MM.1S (cell line): Measurements from ENCODE around the gene EXOSC7.

ENCODE experiments used
- DNase-seq: peaks from one replicate; pipeline ENCODE4 v3.0.0-alpha.2; 2015
- H2AFZ ChIP-seq: fragments of 300-600 bp; sonication (generic); 2 replicates; pipeline ENCODE4 v1.6.0; 2016; ENCODE audit warnings: antibody characterized with exemption, low read length
- H3F3A ChIP-seq: fragments of 300-600 bp; sonication (generic); 2 replicates; pipeline ENCODE4 v1.6.1; 2016; ENCODE audit warnings: mild to moderate bottlenecking, antibody characterized with exemption, low read length, moderate library complexity, mixed read lengths; ENCODE audit not compliant: insufficient read depth
- H3K27ac ChIP-seq: fragments of 300-600 bp; sonication (generic); 2 replicates; pipeline ENCODE4 v1.5.1; 2016; ENCODE audit warnings: mild to moderate bottlenecking, low read length
- H3K27me3 ChIP-seq: fragments of 300-600 bp; sonication (generic); replicated peaks from 2 replicates; pipeline ENCODE4 v1.6.0; 2016; ENCODE audit warnings: low read length; ENCODE audit not compliant: insufficient read depth
- H3K36me3 ChIP-seq: fragments of 300-600 bp; sonication (generic); replicated peaks from 2 replicates; pipeline ENCODE4 v1.6.1; 2016; ENCODE audit warnings: mild to moderate bottlenecking, low read length, mixed read lengths; ENCODE audit not compliant: insufficient read depth
- H3K4me1 ChIP-seq: fragments of 300-600 bp; sonication (generic); 2 replicates; pipeline ENCODE4 v1.6.1; 2016; ENCODE audit warnings: low read length, mixed read lengths
- H3K4me2 ChIP-seq: fragments of 300-600 bp; sonication (generic); 2 replicates; pipeline ENCODE4 v1.6.0; 2016; ENCODE audit warnings: low read depth, low read length
- H3K4me3 ChIP-seq: fragments of 300-600 bp; sonication (generic); 2 replicates; pipeline ENCODE4 v1.5.1; 2016; ENCODE audit warnings: low read length, mixed read lengths
- H3K79me2 ChIP-seq: fragments of 300-600 bp; sonication (generic); 2 replicates; pipeline ENCODE4 v1.6.1; 2016; ENCODE audit warnings: mixed run types, low read length, mixed read lengths
- H3K9ac ChIP-seq: fragments of 300-600 bp; sonication (generic); 2 replicates; pipeline ENCODE4 v1.6.1; 2016; ENCODE audit warnings: low read length, mixed read lengths
- H3K9me2 ChIP-seq: fragments of 300-600 bp; sonication (generic); replicated peaks from 2 replicates; pipeline ENCODE4 v1.6.1; 2016; ENCODE audit warnings: mild to moderate bottlenecking, low read length, mixed read lengths; ENCODE audit not compliant: insufficient read depth
- H3K9me3 ChIP-seq: fragments of 300-600 bp; sonication (generic); replicated peaks from 2 replicates; pipeline ENCODE4 v1.6.1; 2016; ENCODE audit warnings: mild to moderate bottlenecking, low read length, mixed read lengths; ENCODE audit not compliant: insufficient read depth
- H4K20me1 ChIP-seq: fragments of 300-600 bp; sonication (generic); 2 replicates; pipeline ENCODE4 v1.6.1; 2016; ENCODE audit warnings: mild to moderate bottlenecking, low read length, moderate library complexity, mixed read lengths; ENCODE audit not compliant: insufficient read depth
- EZH2 ChIP-seq: fragments of 300-600 bp; sonication (generic); optimal IDR thresholded peaks from 2 replicates; pipeline ENCODE3; 2017; ENCODE audit warnings: low read depth, mild to moderate bottlenecking, antibody characterized with exemption, low read length, mixed read lengths
- EZH2phosphoT487 ChIP-seq: fragments of 300-600 bp; sonication (generic); IDR thresholded peaks from 2 replicates; pipeline ENCODE4 v1.6.1; 2018; ENCODE audit warnings: antibody characterized with exemption, low read length
- TF ChIP-seq, protein P1 (sequence below): fragments of 300-600 bp; sonication (generic); IDR thresholded peaks from 2 replicates; pipeline ENCODE4 v1.5.1; 2016; ENCODE audit warnings: antibody characterized with exemption, low read length, mixed read lengths

The EXOSC7 gene

GRCh38 chr3:44957986-44958385, 18.1 kb upstream of the EXOSC7 start:
- H4K20me1 ChIP-seq: no peaks in the 10 kb centered on the region

GRCh38 chr3:44958386-44958785, 17.7 kb upstream of the EXOSC7 start:
- no peak for TF ChIP-seq EZH2
- TF ChIP-seq, protein P1, sequence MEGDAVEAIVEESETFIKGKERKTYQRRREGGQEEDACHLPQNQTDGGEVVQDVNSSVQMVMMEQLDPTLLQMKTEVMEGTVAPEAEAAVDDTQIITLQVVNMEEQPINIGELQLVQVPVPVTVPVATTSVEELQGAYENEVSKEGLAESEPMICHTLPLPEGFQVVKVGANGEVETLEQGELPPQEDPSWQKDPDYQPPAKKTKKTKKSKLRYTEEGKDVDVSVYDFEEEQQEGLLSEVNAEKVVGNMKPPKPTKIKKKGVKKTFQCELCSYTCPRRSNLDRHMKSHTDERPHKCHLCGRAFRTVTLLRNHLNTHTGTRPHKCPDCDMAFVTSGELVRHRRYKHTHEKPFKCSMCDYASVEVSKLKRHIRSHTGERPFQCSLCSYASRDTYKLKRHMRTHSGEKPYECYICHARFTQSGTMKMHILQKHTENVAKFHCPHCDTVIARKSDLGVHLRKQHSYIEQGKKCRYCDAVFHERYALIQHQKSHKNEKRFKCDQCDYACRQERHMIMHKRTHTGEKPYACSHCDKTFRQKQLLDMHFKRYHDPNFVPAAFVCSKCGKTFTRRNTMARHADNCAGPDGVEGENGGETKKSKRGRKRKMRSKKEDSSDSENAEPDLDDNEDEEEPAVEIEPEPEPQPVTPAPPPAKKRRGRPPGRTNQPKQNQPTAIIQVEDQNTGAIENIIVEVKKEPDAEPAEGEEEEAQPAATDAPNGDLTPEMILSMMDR: no peak
- TF ChIP-seq EZH2phosphoT487: no peak
- peaks cover 8% of the 10 kb centered on the region for H3K79me2 ChIP-seq

More at GRCh38 chr3:44957986-44958385, 18.1 kb upstream of the EXOSC7 start:
- H3K4me1 ChIP-seq: no peaks in the 10 kb centered on the region
- no peaks in the 10 kb centered on the region for H3K9me3 ChIP-seq
- H2AFZ ChIP-seq: no peak overlapping the region
- no peaks in the 10 kb centered on the region for H3K36me3 ChIP-seq
- H3K79me2 ChIP-seq: peaks cover 8% of the 10 kb centered on the region
- H3K9me2 ChIP-seq: no peaks in the 10 kb centered on the region
- TF ChIP-seq, protein P1: no peak
- TF ChIP-seq EZH2phosphoT487 (no peak), EZH2 (no peak)
- H3K4me3 ChIP-seq: no peak overlapping the region
- no peaks in the 10 kb centered on the region for H3K27me3 ChIP-seq
- DNase-seq: no peak
- H3K9ac ChIP-seq: no peak overlapping the region
- no peak overlapping the region for H3K27ac ChIP-seq
- no peak overlapping the region for H3K4me2 ChIP-seq
- no peaks in the 10 kb centered on the region for H3F3A ChIP-seq

GRCh38 chr3:44960387-44961026, 15.5 kb upstream of the EXOSC7 start:
- Histone ChIP-seq H3K36me3 (no peaks in the 10 kb centered on the region), H3K9me2 (no peaks in the 10 kb centered on the region), H3K9ac (no peak overlapping the region), H3K4me1 (no peaks in the 10 kb centered on the region; the same call in 1 of the 2 replicates), H3K27me3 (no peaks in the 10 kb centered on the region), H3K4me2 (no peak overlapping the region), H3K4me3 (no peak overlapping the region), H3F3A (no peaks in the 10 kb centered on the region), H3K27ac (no peak overlapping the region), H3K79me2 (peaks cover 25% of the 10 kb centered on the region), H4K20me1 (no peaks in the 10 kb centered on the region), H3K9me3 (no peaks in the 10 kb centered on the region), H2AFZ (no peak overlapping the region)
- no peak for TF ChIP-seq EZH2
- no peak for TF ChIP-seq EZH2phosphoT487
- TF ChIP-seq, protein P1: no peak
- no peak for DNase-seq

More at GRCh38 chr3:44958386-44958785, 17.7 kb upstream of the EXOSC7 start:
- no peak for DNase-seq
- H3K36me3 ChIP-seq: no peaks in the 10 kb centered on the region
- H4K20me1 ChIP-seq: no peaks in the 10 kb centered on the region
- H3K4me2 ChIP-seq: no peak overlapping the region
- H3F3A ChIP-seq: no peaks in the 10 kb centered on the region
- no peaks in the 10 kb centered on the region for H3K27me3 ChIP-seq
- no peak overlapping the region for H3K4me3 ChIP-seq
- no peak overlapping the region for H2AFZ ChIP-seq
- no peaks in the 10 kb centered on the region for H3K4me1 ChIP-seq
- no peaks in the 10 kb centered on the region for H3K9me3 ChIP-seq
- H3K27ac ChIP-seq: no peak overlapping the region
- no peak overlapping the region for H3K9ac ChIP-seq
- H3K9me2 ChIP-seq: no peaks in the 10 kb centered on the region
